T-helper 2 cell (primary cell): ENCODE measurements around the gene CD2AP.

Experiments used
- DNase-seq, 5 experiments: peaks; one replicate each; pipeline versions ENCODE4 v3.0.0 to v3.0.0-alpha.2; 2012 to 2022

Gene CD2AP

DNA sequence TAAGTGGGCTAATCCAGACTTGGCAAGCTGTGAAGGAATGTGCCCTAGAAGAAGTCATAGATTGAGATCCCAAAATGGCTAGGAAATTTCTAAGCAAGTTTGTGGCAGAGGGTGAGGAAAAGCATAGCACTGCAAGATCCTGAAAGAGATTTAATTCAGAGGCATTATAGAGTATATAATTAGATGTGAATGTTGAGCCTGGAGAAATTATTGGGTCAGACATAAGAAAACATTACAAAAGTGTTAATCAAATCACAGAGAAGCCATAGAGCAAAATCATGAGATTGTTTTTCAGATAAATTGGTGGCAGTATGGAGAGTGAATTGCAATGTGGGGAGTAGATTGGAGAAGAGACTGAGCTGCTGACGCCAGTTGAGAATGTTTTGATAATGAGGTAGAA, 90.0 kb downstream of the CD2AP start:
- no peak for DNase-seq

DNA sequence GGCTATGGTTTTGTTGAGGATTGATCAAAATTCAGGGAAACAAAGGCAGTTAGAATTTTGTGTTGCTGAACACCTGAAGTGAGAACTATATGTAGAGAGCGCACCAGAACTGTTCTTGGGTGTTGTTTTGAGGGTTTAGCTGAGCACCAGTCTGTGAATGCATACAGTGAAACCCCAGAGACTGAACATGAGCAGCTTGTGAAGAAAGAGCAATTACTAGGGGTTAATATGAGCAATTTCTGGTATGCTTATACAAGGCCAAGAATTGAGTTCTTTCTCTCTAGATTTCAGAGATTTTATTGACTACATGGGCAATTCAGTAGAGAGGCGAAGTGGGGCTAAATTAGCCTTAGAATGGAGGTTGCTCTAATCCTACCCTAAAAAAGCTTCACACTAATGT, 93.9 kb downstream of the CD2AP start:
- no peak for DNase-seq

DNA sequence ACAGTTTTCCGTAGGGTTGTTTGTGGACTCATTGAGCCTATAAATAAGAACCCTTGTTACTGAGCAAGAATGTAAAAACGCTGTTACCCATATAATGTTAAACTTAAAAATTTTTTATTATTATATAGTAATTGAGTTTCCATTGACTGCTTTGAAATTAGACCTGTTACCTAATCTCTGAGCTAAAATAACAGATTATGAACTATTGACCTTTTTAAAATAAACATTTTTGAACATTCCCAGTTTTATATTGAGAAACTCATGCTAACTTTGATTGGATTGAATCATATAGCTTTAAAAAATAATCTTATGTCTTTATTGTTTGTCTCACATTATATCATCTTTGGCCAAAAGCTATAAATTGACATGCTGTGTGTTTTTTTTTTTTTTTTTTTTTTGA, 95.5 kb downstream of the CD2AP start:
- DNase-seq: no peak

DNA sequence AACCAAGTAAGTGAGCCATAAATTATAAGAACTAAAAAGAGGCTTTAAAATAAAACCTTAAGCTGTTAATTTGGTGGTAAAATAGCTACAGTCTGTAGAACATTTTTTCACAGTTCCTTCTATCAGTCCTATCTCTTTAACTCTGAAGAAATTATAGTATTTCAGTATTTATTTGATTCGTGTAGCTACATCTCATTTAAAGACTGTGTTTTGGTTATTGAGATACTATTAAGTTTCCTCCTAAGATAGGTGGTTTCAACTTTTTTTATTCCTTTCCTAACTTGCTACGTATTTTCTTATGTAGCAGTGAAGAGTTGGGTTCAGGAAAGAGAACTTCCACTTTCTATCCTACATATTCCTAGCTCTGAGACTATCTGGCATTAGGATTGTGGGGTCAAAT, 97.2 kb downstream of the CD2AP start:
- no peak for DNase-seq

DNA sequence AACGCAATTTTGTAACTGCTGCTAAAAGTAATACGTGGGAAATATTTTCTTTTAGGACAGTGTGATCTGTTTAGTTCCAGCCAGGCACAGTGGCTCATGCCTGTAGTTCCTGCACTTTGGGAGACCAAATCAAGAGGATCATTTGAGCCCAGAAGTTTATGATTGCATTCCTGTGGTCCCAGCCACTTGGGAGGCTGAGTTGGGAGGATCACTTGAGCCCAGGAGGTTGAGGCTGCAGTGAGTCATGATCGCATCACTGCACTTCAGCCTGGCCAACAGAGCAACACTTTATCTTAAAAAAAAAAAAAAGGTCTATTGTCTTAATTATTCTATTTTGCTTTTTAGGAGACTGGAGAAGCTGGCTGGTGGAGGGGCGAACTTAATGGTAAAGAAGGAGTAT, 101.5 kb downstream of the CD2AP start:
- no peak for DNase-seq

DNA sequence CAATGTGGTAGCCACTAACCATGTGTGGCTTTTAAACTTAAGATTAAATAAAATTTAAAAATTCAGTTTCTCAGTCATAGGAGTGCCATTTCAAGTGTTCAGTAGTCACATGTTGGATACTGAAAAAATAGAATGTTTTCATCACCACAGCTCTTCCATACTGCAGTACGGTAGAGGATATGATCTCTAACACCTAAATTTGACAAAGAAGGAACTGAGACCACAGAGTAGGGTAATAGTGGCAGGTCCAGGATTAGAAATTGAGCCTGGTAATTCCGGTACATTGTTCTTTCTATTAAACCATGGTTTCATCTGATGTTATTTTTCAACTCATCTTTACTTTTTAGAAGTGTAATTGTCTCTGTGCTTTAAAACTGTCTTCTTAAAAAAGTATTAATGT, 104.0 kb downstream of the CD2AP start:
- DNase-seq: no peak

DNA sequence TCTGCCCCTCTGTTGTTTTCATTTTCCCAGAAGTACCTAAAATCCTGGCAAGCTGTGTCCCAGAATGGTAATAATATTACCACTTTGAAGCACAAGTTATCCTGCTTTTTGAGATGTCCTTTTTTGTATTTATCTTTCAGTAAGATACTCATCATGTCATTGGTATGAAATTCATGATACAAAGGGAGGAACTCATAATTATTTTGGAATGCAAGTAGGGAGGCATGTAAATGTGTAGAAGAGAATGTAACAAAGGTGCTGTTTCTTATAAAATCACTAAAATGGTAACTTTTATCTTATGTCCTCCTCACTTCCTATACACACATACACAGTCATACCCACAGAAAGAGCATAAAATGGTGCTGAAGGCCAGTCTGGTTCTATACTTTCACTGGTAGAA, 109.9 kb downstream of the CD2AP start:
- no peak for DNase-seq

DNA sequence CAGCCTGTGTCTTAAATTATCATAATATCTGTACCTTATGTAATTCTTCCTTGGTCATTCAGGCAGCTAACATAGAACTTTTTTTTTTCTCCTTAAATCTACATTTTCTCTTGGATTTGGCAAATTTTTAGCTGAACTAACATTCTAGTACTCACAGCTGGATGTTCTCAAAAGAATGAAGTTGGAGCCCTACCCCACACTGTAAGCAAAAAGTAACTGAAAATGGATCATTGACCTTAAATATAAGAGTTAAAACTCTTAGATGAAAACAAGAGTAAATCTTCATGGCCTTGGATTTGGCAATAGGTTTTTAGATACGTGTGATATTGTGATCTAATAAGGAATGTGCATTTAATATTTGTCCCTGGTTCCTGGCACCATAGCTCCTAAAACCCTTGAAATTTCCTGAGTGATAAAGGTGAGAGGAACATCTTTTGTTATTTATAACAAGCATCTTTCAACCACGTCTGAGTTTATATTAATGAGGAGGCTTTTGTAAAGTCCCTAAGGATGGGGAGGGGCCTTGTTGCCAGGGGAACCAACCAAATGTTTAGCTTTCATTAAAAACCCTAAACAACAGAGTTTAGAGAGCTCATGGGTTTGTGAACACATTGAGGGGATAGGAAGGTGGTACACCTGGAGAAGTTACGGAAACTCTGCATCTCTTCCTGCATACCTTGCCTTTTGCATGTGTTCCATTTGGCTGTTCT, 114.7 kb downstream of the CD2AP start:
- no peak for DNase-seq

DNA sequence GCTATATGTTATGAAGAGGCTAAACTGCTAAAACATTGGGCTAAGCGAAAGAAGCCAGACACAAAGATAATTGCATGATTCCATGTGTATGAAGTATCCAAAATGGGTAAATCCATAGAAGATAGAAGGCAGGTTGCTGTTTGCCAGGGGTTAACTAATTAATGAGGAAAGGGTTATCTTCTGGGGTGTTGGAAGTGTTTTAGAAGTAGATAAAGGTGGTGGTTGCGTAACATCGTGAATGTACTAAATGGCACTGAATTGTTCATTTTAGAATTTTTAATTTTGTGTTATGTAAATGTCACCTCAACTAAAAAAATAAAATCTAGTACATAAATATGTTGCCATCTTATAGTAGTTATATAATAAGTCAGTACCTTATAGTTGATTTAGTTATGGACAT, 116.4 kb downstream of the CD2AP start:
- DNase-seq: no peak

DNA sequence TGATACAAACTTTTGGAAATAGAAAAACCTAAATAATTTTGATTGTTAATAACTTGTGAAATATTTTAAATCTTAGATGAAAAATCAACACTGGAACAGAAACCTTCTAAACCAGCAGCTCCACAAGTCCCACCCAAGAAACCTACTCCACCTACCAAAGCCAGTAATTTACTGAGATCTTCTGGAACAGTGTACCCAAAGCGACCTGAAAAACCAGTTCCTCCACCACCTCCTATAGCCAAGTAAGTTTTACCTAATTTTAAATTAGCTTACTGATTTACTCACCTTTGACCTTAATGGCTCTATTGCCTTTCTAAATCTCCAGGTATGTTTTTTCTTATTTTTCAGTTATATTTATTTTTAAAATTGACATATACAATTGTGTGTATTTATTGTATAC, 118.2 kb downstream of the CD2AP start:
- DNase-seq: no peak

DNA sequence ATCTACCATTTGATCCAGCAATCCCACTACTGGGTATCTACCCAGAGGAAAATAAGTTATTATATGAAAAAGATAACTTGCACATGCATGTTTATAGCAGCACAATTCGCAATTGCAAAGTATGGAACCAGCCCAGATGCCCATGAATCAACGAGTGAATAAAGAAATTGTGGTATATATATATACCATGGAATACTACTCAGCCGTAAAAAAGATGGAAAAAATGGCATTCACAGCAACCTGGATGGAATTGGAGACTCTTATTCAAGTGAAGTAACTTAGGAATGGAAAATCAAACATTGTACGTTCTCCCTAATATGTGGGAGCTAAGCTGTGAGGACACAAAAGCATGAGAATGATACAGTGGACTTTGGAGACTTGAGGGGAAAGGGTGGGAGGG, 120.8 kb downstream of the CD2AP start:
- DNase-seq: no peak

DNA sequence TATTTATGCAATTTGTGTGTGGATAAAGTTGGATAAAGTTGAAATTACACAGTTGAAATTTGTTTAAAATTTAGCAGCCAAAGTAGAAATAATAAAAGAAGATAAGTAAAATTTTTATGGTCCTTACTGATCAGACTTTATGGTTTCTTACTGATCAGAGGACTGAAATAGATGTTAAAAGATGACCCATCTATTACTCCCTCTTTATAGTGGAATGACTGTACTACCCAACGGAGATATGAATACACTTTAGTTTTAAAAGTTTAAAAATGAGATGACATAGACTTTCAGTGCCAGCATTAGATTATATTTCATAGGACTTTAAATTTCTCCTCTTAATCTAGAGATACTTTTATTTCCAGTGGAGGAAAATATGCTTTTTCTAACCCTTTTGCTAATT, 121.9 kb downstream of the CD2AP start:
- DNase-seq: no peak

DNA sequence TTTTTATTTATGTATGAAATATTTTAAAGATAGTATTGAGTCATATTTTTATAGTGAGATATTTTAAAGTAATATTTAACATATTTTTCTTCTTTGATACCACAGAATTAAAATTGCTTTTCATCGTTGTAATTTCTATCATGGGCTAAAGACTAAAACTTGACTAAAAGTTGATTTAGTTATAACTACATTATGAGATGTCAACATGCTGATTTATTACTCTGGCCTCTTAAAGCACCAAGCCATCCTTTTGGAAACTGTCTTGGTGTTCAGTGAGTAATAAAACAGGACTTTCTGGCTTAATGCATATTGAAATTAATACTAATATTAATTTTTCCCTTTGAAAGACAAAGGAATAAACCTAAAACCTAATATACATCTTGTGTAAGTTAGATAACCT, 125.6 kb downstream of the CD2AP start:
- DNase-seq: no peak

DNA sequence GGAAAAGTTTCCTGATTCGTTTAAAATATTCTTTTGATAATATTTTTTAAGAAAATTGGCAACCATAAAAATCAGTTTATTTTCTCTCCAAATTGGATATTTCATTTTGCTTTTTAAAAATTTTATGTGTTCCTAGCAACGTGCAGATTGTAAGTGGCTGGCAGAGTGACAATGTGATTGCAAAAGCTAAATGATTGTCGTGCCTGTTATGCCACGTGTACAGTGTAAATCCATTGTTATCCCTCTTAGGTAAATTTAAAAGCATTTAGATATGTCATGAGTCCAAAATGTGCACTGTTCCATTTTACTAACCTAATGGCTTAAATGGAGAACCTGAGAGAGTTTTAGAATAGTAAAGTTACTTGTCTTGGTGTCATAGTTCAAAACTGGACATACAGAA, 126.4 kb downstream of the CD2AP start:
- no peak for DNase-seq

DNA sequence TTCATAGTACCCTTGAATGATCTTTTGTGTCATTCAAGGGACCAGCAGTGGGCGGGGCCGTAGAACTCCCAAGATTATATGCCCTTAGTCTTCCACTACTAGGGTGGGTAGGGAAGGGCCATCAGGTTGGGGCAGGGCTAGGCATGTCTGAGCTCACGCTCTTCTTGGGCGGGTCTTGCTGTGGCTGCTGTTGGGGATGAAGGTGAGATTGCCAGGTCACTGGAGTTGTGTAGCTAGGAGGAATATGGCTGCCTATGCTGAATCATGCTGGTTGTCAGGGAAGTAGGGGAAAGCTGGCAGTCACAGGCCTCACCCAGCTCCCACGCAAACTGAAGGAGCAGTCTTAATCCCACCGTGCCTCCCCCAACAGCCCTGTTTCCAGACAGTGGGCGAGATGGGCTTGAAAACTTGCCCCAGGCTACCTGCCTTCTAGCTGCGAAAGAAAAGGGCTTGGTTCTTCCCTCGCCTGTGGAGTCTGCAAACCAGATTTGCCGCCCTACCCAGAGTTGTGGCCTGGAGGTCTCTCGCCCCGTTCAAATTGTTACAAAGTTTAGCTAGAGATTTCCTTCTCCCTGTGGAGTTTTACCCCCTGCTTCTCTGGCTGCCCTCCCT, 144.4 kb downstream of the CD2AP start:
- DNase-seq: no peak

DNA sequence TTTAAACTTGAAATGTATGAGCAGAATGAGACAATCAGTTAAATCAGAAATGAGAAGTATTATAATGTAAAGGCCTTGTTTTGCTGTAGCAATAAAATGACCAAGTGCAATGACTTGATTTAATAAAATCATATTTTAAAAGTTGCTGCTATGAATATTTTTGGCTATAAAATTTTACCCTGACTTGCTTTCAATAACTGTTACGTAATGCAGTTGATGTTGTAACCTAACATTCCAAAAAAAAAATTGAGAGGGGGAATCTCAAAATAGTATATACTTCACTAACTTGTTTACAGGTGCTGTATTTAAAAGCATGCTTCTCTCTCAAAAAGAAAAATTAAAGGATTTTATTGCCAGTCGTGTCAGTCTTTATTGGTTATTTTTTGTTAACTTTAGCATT, 149.2 kb downstream of the CD2AP start:
- no peak for DNase-seq

DNA sequence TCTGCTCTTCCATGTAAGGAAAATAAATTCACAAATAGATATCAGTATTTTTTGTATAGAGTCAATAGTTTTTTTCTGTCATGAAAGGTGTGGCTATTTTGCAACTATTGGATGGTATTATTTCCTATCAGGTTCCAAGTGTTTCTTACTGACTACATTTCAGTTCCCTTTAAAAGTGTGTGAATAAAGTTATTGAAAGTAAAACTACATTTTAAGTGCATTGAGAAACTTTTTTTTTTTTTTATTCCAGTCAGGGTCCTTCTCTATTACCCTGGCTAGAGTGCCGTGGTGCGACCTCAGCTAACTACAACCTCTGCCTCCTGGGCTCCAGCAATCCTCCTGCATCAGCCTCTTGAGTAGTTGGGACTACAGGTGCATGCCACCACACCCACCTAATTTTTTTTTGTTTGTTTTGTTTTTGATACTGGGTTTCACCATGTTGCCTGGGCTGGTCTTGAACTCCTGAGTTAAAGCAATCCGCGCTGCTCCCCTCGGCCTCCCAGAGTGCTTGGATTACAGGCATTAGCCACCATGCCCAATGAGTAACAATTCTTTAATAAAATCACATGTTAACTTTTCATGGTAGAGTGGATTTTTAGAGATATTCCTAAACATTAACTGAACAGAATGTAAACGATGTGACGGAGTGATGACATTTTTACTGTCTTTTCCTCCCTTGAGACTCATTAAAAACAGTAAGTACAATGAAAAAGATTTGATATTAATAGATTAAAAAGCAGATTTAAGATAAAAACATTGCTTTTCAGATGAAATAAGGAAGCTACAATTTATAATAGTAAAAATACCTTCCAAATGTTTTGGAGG, 151.1 kb downstream of the CD2AP start:
- no peak for DNase-seq

DNA sequence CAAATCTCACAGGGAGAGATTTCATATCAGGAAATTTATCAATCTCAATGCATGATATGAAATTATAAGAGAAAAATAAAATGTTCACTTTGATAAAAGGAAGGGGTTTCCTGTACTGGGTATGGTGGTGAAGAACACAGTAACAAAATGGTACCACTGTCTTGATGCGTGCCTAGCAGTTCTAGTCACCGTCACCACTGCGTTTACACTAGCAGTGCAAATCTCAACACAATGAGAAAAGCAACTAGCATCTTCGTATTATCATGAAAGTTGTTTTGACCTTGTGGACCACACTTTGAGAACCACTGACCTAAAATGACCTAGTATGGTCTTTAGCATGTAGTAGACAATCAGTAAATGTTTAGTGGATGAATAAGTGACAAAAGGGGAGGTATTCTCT, 152.4 kb downstream of the CD2AP start:
- no peak for DNase-seq

DNA sequence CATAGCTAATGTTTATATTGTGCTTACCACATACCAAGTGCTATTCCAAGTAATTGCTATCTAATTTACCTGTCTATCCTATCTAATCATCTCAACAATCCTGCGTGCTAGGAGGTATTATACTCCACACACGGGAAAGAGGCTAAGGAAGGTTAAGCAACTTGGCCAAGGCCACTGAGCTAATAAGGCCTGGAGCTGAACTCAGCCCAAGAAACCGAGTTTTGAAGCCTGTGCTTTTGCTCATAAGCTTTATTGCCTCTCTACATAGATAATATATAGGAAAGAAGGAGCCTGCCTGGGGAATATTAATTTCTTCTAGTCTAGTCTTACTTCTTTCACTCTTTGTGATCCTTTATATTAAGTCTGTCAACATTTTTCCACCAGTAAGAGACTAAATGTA, 153.0 kb downstream of the CD2AP start:
- no peak for DNase-seq

DNA sequence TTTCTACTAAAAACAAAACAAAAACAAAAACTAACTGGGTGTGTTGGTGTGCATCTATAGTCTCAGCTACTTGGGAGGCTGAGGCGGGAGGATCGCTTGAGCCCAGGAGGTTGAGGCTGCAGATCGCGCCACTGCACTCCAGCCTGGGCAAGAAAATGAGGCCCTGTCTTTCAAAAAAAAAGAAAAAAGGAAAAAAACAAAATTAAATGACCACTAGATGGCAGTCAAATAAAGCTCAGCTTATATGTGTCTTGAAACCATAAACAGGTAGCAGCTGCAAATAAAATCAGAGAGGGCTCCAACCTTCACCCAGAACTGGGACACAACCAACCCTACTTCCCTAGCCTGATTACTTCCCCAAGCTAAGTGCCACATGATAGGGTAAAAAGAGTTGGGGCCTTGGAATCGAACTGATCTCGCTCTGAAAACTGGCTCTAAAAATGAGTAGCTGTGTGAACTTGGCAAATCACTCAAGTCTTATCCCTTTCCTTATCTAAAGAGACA, 153.7 kb downstream of the CD2AP start:
- peak in 2 of 5 experiments; percentile 9 to 43 for DNase-seq

DNA sequence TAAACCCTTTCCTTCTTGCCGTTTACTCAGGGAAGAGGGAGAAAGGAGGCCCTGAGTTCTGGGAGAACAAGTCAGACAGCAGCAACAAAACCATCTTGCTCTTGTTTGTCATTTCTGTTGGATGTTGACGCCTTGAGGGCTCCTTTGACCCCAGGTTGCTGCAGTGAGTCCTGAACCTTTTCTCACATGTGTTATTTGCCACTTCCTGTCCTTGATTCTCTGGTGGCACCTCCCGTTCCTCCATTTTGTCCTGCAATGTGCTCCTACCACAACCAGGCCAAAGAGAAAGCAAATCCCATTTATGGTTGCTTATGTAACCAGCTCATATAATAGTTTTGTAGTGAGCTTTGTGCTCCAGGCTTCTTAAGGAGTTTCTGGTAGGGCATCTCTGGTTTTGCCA, 154.2 kb downstream of the CD2AP start:
- DNase-seq: peak in 1 of 5 experiments; percentile 9

DNA sequence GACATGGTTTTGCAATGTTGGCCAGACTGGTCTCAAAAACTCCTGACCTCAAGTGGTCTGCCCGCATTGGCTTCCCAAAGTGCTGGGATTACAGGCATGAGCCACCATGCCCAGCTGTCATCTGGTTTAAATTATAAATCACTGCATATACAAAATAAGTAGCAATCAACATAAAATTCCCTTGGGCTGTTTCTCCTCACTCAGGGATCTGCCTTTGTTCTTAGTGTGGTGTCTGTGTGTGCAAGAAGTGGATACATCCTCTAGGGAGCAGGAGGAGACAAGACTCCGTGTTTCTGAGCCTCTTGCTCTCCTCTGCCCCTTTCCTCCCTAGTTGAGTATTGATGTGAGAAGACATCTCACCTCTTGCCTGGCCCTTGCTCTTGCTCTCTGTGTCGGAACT, 155.6 kb downstream of the CD2AP start:
- DNase-seq: no peak

DNA sequence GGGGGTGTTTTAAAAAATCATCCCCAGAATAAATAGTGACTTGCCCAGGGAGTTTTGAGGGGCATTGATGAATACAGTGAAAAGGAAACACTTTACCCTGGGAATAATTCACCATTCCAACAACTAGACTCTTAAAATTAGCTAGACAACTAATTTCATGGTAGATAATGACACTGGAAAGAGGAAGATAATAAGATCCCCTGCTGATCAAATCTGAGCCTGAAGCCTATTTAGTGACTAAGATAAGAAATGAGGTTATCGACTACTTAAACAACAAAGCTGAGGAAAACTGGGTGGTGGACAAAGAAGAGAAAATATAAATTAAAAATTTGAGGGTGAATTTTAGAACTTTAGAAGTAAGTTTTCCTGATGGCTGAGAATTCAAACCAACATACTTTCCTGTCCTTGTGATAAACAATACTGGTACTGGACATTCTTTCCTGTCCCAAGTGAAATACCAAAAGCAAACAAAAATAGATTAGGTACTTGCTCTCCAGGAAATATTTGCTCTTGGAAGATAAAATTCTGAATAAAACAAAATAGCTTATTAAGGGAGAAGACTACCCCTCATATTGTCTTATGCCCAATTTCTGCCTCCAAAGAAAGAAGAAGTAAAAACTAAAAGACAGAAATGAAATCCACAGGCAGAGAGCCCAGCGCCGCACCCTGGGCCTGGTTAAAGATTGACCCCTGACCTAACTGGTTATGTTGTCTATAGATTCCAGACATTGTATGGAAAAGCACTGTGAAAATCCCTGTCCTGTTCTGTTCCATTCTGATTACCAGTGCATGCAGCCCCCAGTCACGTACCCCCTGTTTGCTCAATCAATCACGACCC, 156.8 kb downstream of the CD2AP start:
- no peak for DNase-seq
